ENCODE results near the gene PSMG1. TPM values are rescaled to one million over a fixed set of nuclear protein-coding genes. Genes with fewer than 3 reads are reported as not detected.
A peak's percentile ranks its signal among the peaks of the same experiment; 100 is the strongest.
"Not testable (repeated sequence)": the region's sequence is repeated elsewhere in the genome, so short reads cannot be mapped to it uniquely, and the experiment has no call there.

PSMG1 gene
- total and polyA plus RNA-seq, 9 of the 15 experiments (the other 6 are each of a cell fraction or from before 2014, with no cell fraction given), result 54.5 to 427 (median 328) TPM

GRCh38 chr21:39221282-39221996, 38.2 kb upstream of the PSMG1 start (continued):
- TF ChIP-seq ZNF316 (IDR thresholded peaks at IDR 0.05), result peak; percentile 89
- no peak for TF ChIP-seq ZBTB8A (IDR thresholded peaks at IDR 0.05; ENCODE audit: partially characterized antibody)
- TF ChIP-seq TFAP4 (CRISPR knock-in tag; IDR thresholded peaks at IDR 0.05; ENCODE audit: borderline replicate concordance), result no peak
- peak; percentile 69 for TF ChIP-seq C11orf30 (IDR thresholded peaks at IDR 0.05; ENCODE audit: low read depth)
- TF ChIP-seq MBD2 (IDR thresholded peaks at IDR 0.05; ENCODE audit: borderline replicate concordance, low read depth), result no peak
- no peak for TF ChIP-seq ZZZ3 (IDR thresholded peaks at IDR 0.05)

- not testable (repeated sequence) for FAIRE-seq
These were observed 37.6 kb upstream of the PSMG1 start for GRCh38 chr21:39220875-39221274.

More at GRCh38 chr21:39220875-39221274, 37.6 kb upstream of the PSMG1 start:
- H3K4me3 ChIP-seq; intact Hi-C loops (cut with micrococcal nuclease); H3K4me2 ChIP-seq (ENCODE audit: insufficient read depth, low read length); in situ Hi-C loops (cut with MboI); H3K9ac ChIP-seq (ENCODE audit: insufficient read depth in 1 of 2, low read depth in 2 of 2, low read length in 2 of 2); CTCF ChIA-PET (ENCODE audit: low intra/inter-chr PET ratio); H2AFZ ChIP-seq (ENCODE audit: low read depth, low read length); H3K9me3 ChIP-seq (replicated peaks; ENCODE audit: control insufficient read depth, insufficient read depth, low read depth, low read length); H3K4me1 ChIP-seq (replicated peaks in 1 of 2; ENCODE audit: control insufficient read depth in 2 of 2, insufficient read depth in 2 of 2, low read length in 2 of 2); H4K20me1 ChIP-seq (replicated peaks; ENCODE audit: control insufficient read depth, insufficient read depth, low read length); H3K9me1 ChIP-seq (ENCODE audit: control insufficient read depth, insufficient read depth, low read length); H3K27me3 ChIP-seq (ENCODE audit: control insufficient read depth in 2 of 2, insufficient read depth in 2 of 2, low read length in 2 of 2); H3K79me2 ChIP-seq (ENCODE audit: control insufficient read depth, insufficient read depth, low read length); ATAC-seq; H3K27ac ChIP-seq (ENCODE audit: extremely low read depth, low read depth, low read length); BruUV-seq (replicated peaks); DNase-seq (ENCODE audit: extremely low read depth in 1 of 4, low spot score in 3 of 4): not testable (repeated sequence)
- WGBS (ENCODE audit: insufficient coverage, low coverage, missing lambda C conversion rate), result 97% methylated on average over 2 of the region's 2 CpGs
- POLR2A ChIA-PET, result interaction anchor here (3.5 kb wide), 1 partner anchor 11 kb away, joined by 10 read pairs; no protein-coding TSS in a partner anchor
- H3K36me3 ChIP-seq (ENCODE audit: control insufficient read depth, insufficient read depth, low read length), result peaks cover 74% of the 10 kb centered on the region
